Neural progenitor cell (in vitro differentiated cells): ENCODE results near the gene AP2B1. TPM values are rescaled to one million over a fixed set of nuclear protein-coding genes. Genes with fewer than 3 reads are reported as not detected.

Experiments
- DNase-seq: peaks from one replicate; pipeline ENCODE4 v3.0.0-alpha.2; 2016; ENCODE audit warnings: low spot score
- H2AFZ ChIP-seq: fragments of 200-600 bp; sonication (generic); replicated peaks from 2 replicates; pipeline ENCODE4 v1.6.1; 2016; ENCODE audit warnings: antibody characterized with exemption
- H3F3A ChIP-seq: fragments of 200-600 bp; sonication (generic); 2 replicates; pipeline ENCODE4 v1.6.1; 2016; ENCODE audit warnings: antibody characterized with exemption, low read depth
- H3K27ac ChIP-seq: fragments of 200-600 bp; sonication (generic); 2 replicates; pipeline ENCODE4 v1.5.1; 2016; ENCODE audit warnings: mild to moderate bottlenecking
- H3K27me3 ChIP-seq: fragments of 200-600 bp; sonication (generic); 2 replicates; pipeline ENCODE4 v1.6.1; 2016; ENCODE audit warnings: mild to moderate bottlenecking, moderate library complexity
- H3K36me3 ChIP-seq: fragments of 200-600 bp; sonication (generic); 2 replicates; pipeline ENCODE4 v1.5.1; 2016
- H3K4me1 ChIP-seq: fragments of 200-600 bp; sonication (generic); 2 replicates; pipeline ENCODE4 v1.6.1; 2016; ENCODE audit warnings: mixed run types
- H3K4me2 ChIP-seq: fragments of 200-600 bp; sonication (generic); 2 replicates; pipeline ENCODE4 v1.6.1; 2016
- H3K4me3 ChIP-seq: fragments of 200-600 bp; sonication (generic); 2 replicates; pipeline ENCODE4 v1.5.1; 2016
- H3K79me2 ChIP-seq: fragments of 200-600 bp; sonication (generic); 2 replicates; pipeline ENCODE4 v1.6.1; 2016; ENCODE audit warnings: low read depth
- H3K9ac ChIP-seq: fragments of 200-600 bp; sonication (generic); 2 replicates; pipeline ENCODE4 v1.6.1; 2016
- H3K9me3 ChIP-seq: fragments of 200-600 bp; sonication (generic); 2 replicates; pipeline ENCODE4 v1.5.1; 2016; ENCODE audit warnings: low read depth
- H4K20me1 ChIP-seq: fragments of 200-600 bp; sonication (generic); 2 replicates; pipeline ENCODE4 v1.6.1; 2016; ENCODE audit warnings: low read depth
- H3K27ac Mint-ChIP-seq: 3 replicates; pipeline ENCODE4 v1.8.0; 2021; ENCODE audit warnings: mixed read lengths
- H3K27me3 Mint-ChIP-seq: 2 replicates; pipeline ENCODE4 v1.8.0; 2022; ENCODE audit warnings: low read depth, mild to moderate bottlenecking, inconsistent platforms, moderate library complexity, mixed read lengths; ENCODE audit not compliant: insufficient read depth
- H3K36me3 Mint-ChIP-seq: 3 replicates; pipeline ENCODE4 v1.8.0; 2021; ENCODE audit warnings: mixed read lengths
- H3K4me1 Mint-ChIP-seq: 3 replicates; pipeline ENCODE4 v1.8.0; 2021; ENCODE audit warnings: mixed read lengths
- H3K4me3 Mint-ChIP-seq: 3 replicates; pipeline ENCODE4 v1.8.0; 2021; ENCODE audit warnings: mild to moderate bottlenecking, moderate library complexity, mixed read lengths
- H3K9me3 Mint-ChIP-seq: 3 replicates; pipeline ENCODE4 v1.8.0; 2020; ENCODE audit warnings: mixed read lengths
- CTCF ChIP-seq: fragments of 200-600 bp; sonication (generic); IDR thresholded peaks from 2 replicates; pipeline ENCODE4 v1.5.1; 2017; ENCODE audit warnings: antibody characterized with exemption, mild to moderate bottlenecking
- EZH2 ChIP-seq: fragments of 200-600 bp; sonication (generic); IDR thresholded peaks from 2 replicates; pipeline ENCODE4 v1.6.1; 2017; ENCODE audit warnings: antibody characterized with exemption, mild to moderate bottlenecking, moderate library complexity
- EZH2phosphoT487 ChIP-seq: fragments of 200-600 bp; sonication (generic); IDR thresholded peaks from 2 replicates; pipeline ENCODE4 v1.6.1; 2017; ENCODE audit warnings: antibody characterized with exemption
- total RNA-seq: library from RNA; depleted of rRNA; stranded (reverse); fragments of >200 nt; gene quantifications from 2 replicates; pipeline ENCODE4 v1.2.3, GENCODE V29; 2015; ENCODE audit warnings: low replicate concordance

The AP2B1 gene
- total RNA-seq, 1 donor from 2014 or later = 125 TPM

GRCh38 chr17:35760587-35760986, 173.5 kb downstream of the AP2B1 start, which contains the start of gene C17orf50:
C17orf50 (plus strand) TSS chr17:35760887; CDS start chr17:35760942, 55 bp downstream.
- Histone ChIP-seq H4K20me1 (no peaks in the 10 kb centered on the region), H3K4me2 (no peak within 1 kb of the TSS), H3K4me1 (peaks cover 10% of the 10 kb centered on the region), H3K27ac (no peak within 1 kb of the TSS), H3K9me3 (no peaks in the 10 kb centered on the region), H3K79me2 (no peaks in the 10 kb centered on the region), H3K4me3 (no peak within 1 kb of the TSS), H3K9ac (no peak within 1 kb of the TSS), H2AFZ (no peak within 1 kb of the TSS), H3K27me3 (no peaks in the 10 kb centered on the region), H3K36me3 (no peaks in the 10 kb centered on the region), H3F3A (peaks cover 19% of the 10 kb centered on the region)
- no peak for TF ChIP-seq CTCF
- TF ChIP-seq EZH2phosphoT487 = no peak
- no peak for TF ChIP-seq EZH2
- Mint-ChIP-seq H3K4me3 (no peak within 1 kb of the TSS), H3K27ac (no peak within 1 kb of the TSS), H3K36me3 (no peaks in the 10 kb centered on the region), H3K27me3 (peaks cover 3% of the 10 kb centered on the region), H3K4me1 (peaks cover 15% of the 10 kb centered on the region), H3K9me3 (no peaks in the 10 kb centered on the region)
- no peak for DNase-seq

- Mint-ChIP-seq H3K9me3 (no peaks in the 10 kb centered on the region), H3K27me3 (peaks cover 3% of the 10 kb centered on the region), H3K4me3 (no peak overlapping the region), H3K27ac (no peak overlapping the region), H3K4me1 (peaks cover 22% of the 10 kb centered on the region), H3K36me3 (no peaks in the 10 kb centered on the region)
- H3K79me2 ChIP-seq = no peaks in the 10 kb centered on the region
- H3K27ac ChIP-seq = no peak overlapping the region
- no peak overlapping the region for H2AFZ ChIP-seq
- no peaks in the 10 kb centered on the region for H3K9me3 ChIP-seq
- H3K4me3 ChIP-seq = no peak overlapping the region
- TF ChIP-seq EZH2phosphoT487 = no peak
- no peak for TF ChIP-seq CTCF
- TF ChIP-seq EZH2 = no peak
- H4K20me1 ChIP-seq = no peaks in the 10 kb centered on the region
- peaks cover 29% of the 10 kb centered on the region for H3F3A ChIP-seq
- peaks cover 19% of the 10 kb centered on the region for H3K4me1 ChIP-seq
- H3K9ac ChIP-seq = no peak overlapping the region
- H3K4me2 ChIP-seq = no peak overlapping the region
- H3K27me3 ChIP-seq = no peaks in the 10 kb centered on the region
- no peaks in the 10 kb centered on the region for H3K36me3 ChIP-seq
- no peak for DNase-seq
Observed at GRCh38 chr17:35761601-35762000, 174.5 kb downstream of the AP2B1 start.

- Mint-ChIP-seq H3K9me3 (no peaks in the 10 kb centered on the region), H3K4me1 (peaks cover 26% of the 10 kb centered on the region), H3K27me3 (peaks cover 3% of the 10 kb centered on the region), H3K36me3 (no peaks in the 10 kb centered on the region), H3K4me3 (peak overlapping the region; percentile 85), H3K27ac (peak overlapping the region; percentile 84)
- H3K36me3 ChIP-seq = no peaks in the 10 kb centered on the region
- peaks cover 19% of the 10 kb centered on the region for H3K4me1 ChIP-seq
- H3K27me3 ChIP-seq = no peaks in the 10 kb centered on the region
- H3K79me2 ChIP-seq = no peaks in the 10 kb centered on the region
- no peak for DNase-seq
- H3K4me3 ChIP-seq = peak overlapping the region; percentile 48
- H3K9me3 ChIP-seq = no peaks in the 10 kb centered on the region
- no peak for TF ChIP-seq EZH2phosphoT487
- TF ChIP-seq EZH2 = no peak
- no peak for TF ChIP-seq CTCF
- no peak overlapping the region for H3K4me2 ChIP-seq
- H3F3A ChIP-seq = peaks cover 29% of the 10 kb centered on the region
- H3K27ac ChIP-seq = no peak overlapping the region
- H3K9ac ChIP-seq = no peak overlapping the region
- no peak overlapping the region for H2AFZ ChIP-seq
- H4K20me1 ChIP-seq = no peaks in the 10 kb centered on the region
Observed at GRCh38 chr17:35763767-35764122, 176.6 kb downstream of the AP2B1 start.
